ENCODE measurements around the gene ZNF860. TPM values are rescaled to one million over a fixed set of nuclear protein-coding genes. Genes with fewer than 3 reads are reported as not detected.

Gene ZNF860
- total RNA-seq, 4 donors from 2014 or later: under 0.01 to 0.66 (median 0.28) TPM

- intact Hi-C loops (cut with DNase I): no loop called here
- WGBS: 77% methylated on average over 2 of the region's 2 CpGs
- no peaks in the 10 kb centered on the region for H3K27me3 ChIP-seq
Measured at GRCh38 chr3:32022947-32023346, 41.4 kb downstream of the ZNF860 start.

GRCh38 chr3:32026593-32026992, 45.0 kb downstream of the ZNF860 start:
- Histone ChIP-seq H3K27me3 (no peaks in the 10 kb centered on the region), H3K4me3 (no peak overlapping the region), H3K36me3 (no peaks in the 10 kb centered on the region), H3K4me1 (no peaks in the 10 kb centered on the region), H3K27ac (replicated peaks in 1 of 4) (no peak overlapping the region), H3K9me3 (no peaks in the 10 kb centered on the region)
- intact Hi-C loops (cut with DNase I): no loop called here
- TF ChIP-seq CTCF (IDR thresholded peaks at IDR 0.05) (no peak), POLR2AphosphoS5 (IDR thresholded peaks at IDR 0.05) (no peak), EP300 (IDR thresholded peaks at IDR 0.05) (no peak), POLR2A (IDR thresholded peaks at IDR 0.05; ENCODE audit: low read depth) (no peak)
- no peak for DNase-seq (ENCODE audit: extremely low spot score)
- 75% methylated on average over 6 of the region's 6 CpGs for WGBS

More at GRCh38 chr3:32022947-32023346, 41.4 kb downstream of the ZNF860 start:
- no peak for TF ChIP-seq CTCF (IDR thresholded peaks at IDR 0.05)
- no peak for TF ChIP-seq EP300 (IDR thresholded peaks at IDR 0.05)
- no peak for TF ChIP-seq POLR2AphosphoS5 (IDR thresholded peaks at IDR 0.05)
- TF ChIP-seq POLR2A (IDR thresholded peaks at IDR 0.05; ENCODE audit: low read depth): no peak
- Histone ChIP-seq H3K36me3 (no peaks in the 10 kb centered on the region), H3K4me3 (no peak overlapping the region), H3K9me3 (no peaks in the 10 kb centered on the region), H3K4me1 (peaks cover 0 to 14% (median 12%) of the 10 kb centered on the region in 4 donors), H3K27ac (replicated peaks in 1 of 4) (no peak overlapping the region)
- no peak for DNase-seq (ENCODE audit: extremely low spot score)

- no peak overlapping the region for H3K4me3 ChIP-seq
- WGBS: 83% methylated on average over 3 of the region's 3 CpGs
- no peaks in the 10 kb centered on the region for H3K27me3 ChIP-seq
- no peak overlapping the region for H3K27ac ChIP-seq (replicated peaks in 1 of 4)
- no peaks in the 10 kb centered on the region for H3K36me3 ChIP-seq
- peaks cover 0 to 3% (median 0%) of the 10 kb centered on the region in 4 donors for H3K9me3 ChIP-seq
- intact Hi-C loops (cut with DNase I): no loop called here
- no peak for TF ChIP-seq POLR2A (IDR thresholded peaks at IDR 0.05; ENCODE audit: low read depth)
- no peak for TF ChIP-seq CTCF (IDR thresholded peaks at IDR 0.05)
- TF ChIP-seq EP300 (IDR thresholded peaks at IDR 0.05): no peak
- no peak for TF ChIP-seq POLR2AphosphoS5 (IDR thresholded peaks at IDR 0.05)
- no peaks in the 10 kb centered on the region for H3K4me1 ChIP-seq
- no peak for DNase-seq (ENCODE audit: extremely low spot score)
Measured at GRCh38 chr3:32037932-32038267, 56.4 kb downstream of the ZNF860 start.

- Histone ChIP-seq H3K27ac (replicated peaks in 1 of 4) (no peak overlapping the region), H3K9me3 (peaks cover 0 to 3% (median 0%) of the 10 kb centered on the region in 4 donors), H3K4me1 (peaks cover 15 to 18% (median 16%) of the 10 kb centered on the region in 4 donors), H3K4me3 (no peak overlapping the region), H3K27me3 (no peaks in the 10 kb centered on the region), H3K36me3 (no peaks in the 10 kb centered on the region)
- WGBS: 97% methylated on average over 4 of the region's 4 CpGs
- intact Hi-C loops (cut with DNase I): no loop called here
- DNase-seq (ENCODE audit: extremely low spot score): no peak
- TF ChIP-seq EP300 (IDR thresholded peaks at IDR 0.05) (no peak), CTCF (IDR thresholded peaks at IDR 0.05) (no peak), POLR2A (IDR thresholded peaks at IDR 0.05; ENCODE audit: low read depth) (no peak), POLR2AphosphoS5 (IDR thresholded peaks at IDR 0.05) (no peak)
Measured at GRCh38 chr3:32041316-32041715, 59.8 kb downstream of the ZNF860 start.

Small RNAs within 50 kb of the gene (small RNA-seq; reads per million reads assigned to genes)
- 0 reads per million in 3 donors for gene RF00402

Other genes with a start within 250 kb of the ZNF860 start
- 10 to 100 TPM in 1 of 4 donors, 1 to 10 TPM in 3; 6.3 to 12.2 (median 7.6) TPM for gene OSBPL10, start 488 bp upstream of the ZNF860 start, total RNA-seq
- 100 to 1,000 TPM in 1 of 4 donors, 10 to 100 TPM in 3; 75.6 to 117 (median 79.7) TPM for gene GPD1L, start 124.9 kb downstream of the ZNF860 start, total RNA-seq

Data from esophagus muscularis mucosa (tissue), 4 donors.